Smooth muscle cell (in vitro differentiated cells): ENCODE measurements around the gene PGAP1. TPM values are rescaled to one million over a fixed set of nuclear protein-coding genes. Genes with fewer than 3 reads are reported as not detected.

Experiments
- DNase-seq: peaks from one replicate; lab custom pipeline; 2025; ENCODE audit not compliant: unreplicated experiment; lab: John Stamatoyannopoulos, UW
- H2AFZ ChIP-seq: fragments of 200-600 bp; sonication (generic); 2 replicates; pipeline ENCODE4 v1.6.0; 2016; ENCODE audit warnings: antibody characterized with exemption, low read depth, mild to moderate bottlenecking
- H3F3A ChIP-seq: fragments of 200-600 bp; sonication (generic); 2 replicates; pipeline ENCODE4 v1.6.0; 2017; ENCODE audit warnings: antibody characterized with exemption, low read depth
- H3K27ac ChIP-seq: fragments of 200-600 bp; sonication (generic); 2 replicates; pipeline ENCODE4 v1.5.1; 2016; ENCODE audit warnings: low read depth, mild to moderate bottlenecking
- H3K27me3 ChIP-seq: fragments of 200-600 bp; sonication (generic); 2 replicates; pipeline ENCODE4 v1.6.1; 2016; ENCODE audit warnings: low read depth, mild to moderate bottlenecking
- H3K36me3 ChIP-seq: fragments of 200-600 bp; sonication (generic); 2 replicates; pipeline ENCODE4 v1.5.1; 2016; ENCODE audit warnings: low read depth
- H3K4me1 ChIP-seq: fragments of 200-600 bp; sonication (generic); 2 replicates; pipeline ENCODE4 v1.5.1; 2016; ENCODE audit warnings: low read depth
- H3K4me2 ChIP-seq: fragments of 200-600 bp; sonication (generic); 2 replicates; pipeline ENCODE4 v1.6.0; 2016; ENCODE audit warnings: mild to moderate bottlenecking
- H3K4me3 ChIP-seq: fragments of 200-600 bp; sonication (generic); 2 replicates; pipeline ENCODE4 v1.5.1; 2016; ENCODE audit warnings: mild to moderate bottlenecking
- H3K79me2 ChIP-seq: fragments of 200-600 bp; sonication (generic); 2 replicates; pipeline ENCODE4 v1.6.0; 2016; ENCODE audit warnings: low read depth, mild to moderate bottlenecking
- H3K9ac ChIP-seq: fragments of 200-600 bp; sonication (generic); 2 replicates; pipeline ENCODE4 v1.6.0; 2016; ENCODE audit warnings: low read depth
- H3K9me3 ChIP-seq: fragments of 200-600 bp; sonication (generic); replicated peaks from 2 replicates; pipeline ENCODE4 v1.5.1; 2016; ENCODE audit warnings: low read depth
- H4K20me1 ChIP-seq: fragments of 200-600 bp; sonication (generic); 2 replicates; pipeline ENCODE4 v1.6.0; 2016; ENCODE audit warnings: low read depth
- WGBS: methylation state at CpG from one replicate; pipeline ENCODE4 v1.1.7; 2016; ENCODE audit warnings: low lambda C conversion rate; 5-methylcytosine and 5-hydroxymethylcytosine counted together
- polyA plus RNA-seq: library from polyadenylated mRNA; unstranded; fragments of >200 nt; fragmentation: Nextera tagmentation; extraction: Ambion mirVana; gene quantifications from 2 replicates; pipeline ENCODE4 v1.2.1, GENCODE V29; 2016
- total RNA-seq: library from RNA; depleted of rRNA; stranded (reverse); fragments of >200 nt; gene quantifications from 2 replicates; pipeline ENCODE4 v1.2.3, GENCODE V29; 2014
- TF ChIP-seq, protein P1 (sequence below): fragments of 200-600 bp; sonication (generic); IDR thresholded peaks from 2 replicates; pipeline ENCODE4 v1.5.1; 2017; ENCODE audit warnings: borderline replicate concordance, mild to moderate bottlenecking, antibody characterized with exemption; ENCODE audit not compliant: insufficient read depth, poor library complexity, severe bottlenecking

PGAP1 gene
- total and polyA plus RNA-seq, 2 experiments from 2014 or later, result 1.8 to 30.5 TPM

DNA sequence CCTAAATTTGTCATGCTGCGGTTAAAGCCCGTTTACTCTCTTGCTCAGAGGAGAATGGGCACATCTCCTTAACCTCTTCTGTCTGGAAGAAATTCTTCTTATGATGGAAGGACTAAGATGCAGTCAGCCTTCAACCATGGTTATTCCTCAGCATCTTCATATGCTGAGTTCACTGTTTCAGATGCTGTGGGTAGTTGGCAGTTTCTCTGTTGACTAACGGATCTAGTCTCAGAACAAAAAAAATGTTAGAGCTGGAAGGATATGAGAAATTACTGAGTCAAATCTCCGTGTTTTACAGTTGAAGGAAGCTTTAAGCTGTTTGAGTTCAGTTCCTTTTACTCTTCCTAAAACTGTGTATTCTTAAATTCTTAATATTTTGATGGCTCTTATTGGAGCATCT, 43.6 kb upstream of the PGAP1 start:
- no peaks in the 10 kb centered on the region for H4K20me1 ChIP-seq
- WGBS, result 92% methylated on average over 4 of the region's 4 CpGs
- H3K9ac ChIP-seq, result no peak overlapping the region
- H3F3A ChIP-seq, result no peaks in the 10 kb centered on the region
- H3K9me3 ChIP-seq, result no peaks in the 10 kb centered on the region
- H3K4me3 ChIP-seq, result no peak overlapping the region
- TF ChIP-seq, protein P1, sequence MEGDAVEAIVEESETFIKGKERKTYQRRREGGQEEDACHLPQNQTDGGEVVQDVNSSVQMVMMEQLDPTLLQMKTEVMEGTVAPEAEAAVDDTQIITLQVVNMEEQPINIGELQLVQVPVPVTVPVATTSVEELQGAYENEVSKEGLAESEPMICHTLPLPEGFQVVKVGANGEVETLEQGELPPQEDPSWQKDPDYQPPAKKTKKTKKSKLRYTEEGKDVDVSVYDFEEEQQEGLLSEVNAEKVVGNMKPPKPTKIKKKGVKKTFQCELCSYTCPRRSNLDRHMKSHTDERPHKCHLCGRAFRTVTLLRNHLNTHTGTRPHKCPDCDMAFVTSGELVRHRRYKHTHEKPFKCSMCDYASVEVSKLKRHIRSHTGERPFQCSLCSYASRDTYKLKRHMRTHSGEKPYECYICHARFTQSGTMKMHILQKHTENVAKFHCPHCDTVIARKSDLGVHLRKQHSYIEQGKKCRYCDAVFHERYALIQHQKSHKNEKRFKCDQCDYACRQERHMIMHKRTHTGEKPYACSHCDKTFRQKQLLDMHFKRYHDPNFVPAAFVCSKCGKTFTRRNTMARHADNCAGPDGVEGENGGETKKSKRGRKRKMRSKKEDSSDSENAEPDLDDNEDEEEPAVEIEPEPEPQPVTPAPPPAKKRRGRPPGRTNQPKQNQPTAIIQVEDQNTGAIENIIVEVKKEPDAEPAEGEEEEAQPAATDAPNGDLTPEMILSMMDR, result no peak
- no peak overlapping the region for H3K27ac ChIP-seq
- no peaks in the 10 kb centered on the region for H3K27me3 ChIP-seq
- H3K79me2 ChIP-seq, result no peaks in the 10 kb centered on the region
- peaks cover 33% of the 10 kb centered on the region for H3K4me1 ChIP-seq
- no peaks in the 10 kb centered on the region for H3K36me3 ChIP-seq
- DNase-seq, result no peak
- H3K4me2 ChIP-seq, result no peak overlapping the region
- no peak overlapping the region for H2AFZ ChIP-seq

DNA sequence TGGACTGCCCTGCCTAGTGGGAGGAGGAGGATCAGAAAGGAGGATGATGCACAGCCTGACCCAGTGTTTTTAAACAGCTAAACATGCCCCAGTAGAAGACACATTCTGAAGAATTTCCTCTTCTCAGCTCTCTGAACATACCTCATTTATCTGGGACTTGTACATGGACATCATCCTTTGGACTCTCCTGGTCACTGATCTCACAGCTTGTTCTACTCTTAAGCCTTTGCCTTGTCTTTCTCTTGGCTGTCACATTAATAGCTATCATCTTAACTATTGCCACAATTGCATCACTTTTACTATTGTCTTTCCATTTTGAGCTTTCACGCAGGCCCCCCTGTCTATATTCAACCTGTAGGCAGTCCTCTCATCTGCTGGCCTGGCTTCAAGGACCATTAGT, 42.0 kb upstream of the PGAP1 start:
- Histone ChIP-seq H4K20me1 (no peaks in the 10 kb centered on the region), H3K9me3 (no peaks in the 10 kb centered on the region), H2AFZ (no peak overlapping the region), H3K27ac (no peak overlapping the region), H3K4me3 (no peak overlapping the region), H3K4me1 (peaks cover 35% of the 10 kb centered on the region), H3F3A (no peaks in the 10 kb centered on the region), H3K36me3 (no peaks in the 10 kb centered on the region), H3K9ac (no peak overlapping the region), H3K4me2 (no peak overlapping the region), H3K27me3 (no peaks in the 10 kb centered on the region), H3K79me2 (no peaks in the 10 kb centered on the region)
- TF ChIP-seq, protein P1, result no peak
- DNase-seq, result no peak
- WGBS, result 100% methylated on average over 1 of the region's 1 CpG

DNA sequence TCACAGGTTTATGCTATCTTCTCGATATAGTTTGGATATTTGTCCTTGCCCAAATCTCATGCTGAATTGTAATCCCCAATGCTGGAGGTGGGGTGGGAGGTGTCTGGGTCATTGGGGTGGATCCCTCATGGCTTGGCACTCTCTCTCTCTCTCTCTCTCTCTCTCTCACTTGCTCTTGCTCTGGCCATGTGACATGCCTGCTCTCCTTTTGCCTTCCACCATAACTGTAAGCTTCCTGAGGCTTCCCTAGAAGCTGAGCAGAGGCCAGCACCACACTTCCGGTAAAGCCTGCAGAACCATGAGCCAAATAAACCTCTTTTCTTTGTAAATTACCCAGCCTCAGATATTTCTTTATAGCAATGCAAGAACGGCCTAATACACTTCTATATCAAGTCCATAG, 41.3 kb upstream of the PGAP1 start:
- Histone ChIP-seq H3K27ac (no peak overlapping the region), H3K27me3 (no peaks in the 10 kb centered on the region), H3K36me3 (no peaks in the 10 kb centered on the region), H3K9me3 (no peaks in the 10 kb centered on the region), H4K20me1 (no peaks in the 10 kb centered on the region), H3K9ac (no peak overlapping the region), H2AFZ (no peak overlapping the region), H3K4me3 (no peak overlapping the region), H3K4me2 (no peak overlapping the region), H3K4me1 (peaks cover 35% of the 10 kb centered on the region), H3K79me2 (no peaks in the 10 kb centered on the region), H3F3A (no peaks in the 10 kb centered on the region)
- TF ChIP-seq, protein P1, result no peak
- no peak for DNase-seq
- 94% methylated on average over 3 of the region's 3 CpGs for WGBS

DNA sequence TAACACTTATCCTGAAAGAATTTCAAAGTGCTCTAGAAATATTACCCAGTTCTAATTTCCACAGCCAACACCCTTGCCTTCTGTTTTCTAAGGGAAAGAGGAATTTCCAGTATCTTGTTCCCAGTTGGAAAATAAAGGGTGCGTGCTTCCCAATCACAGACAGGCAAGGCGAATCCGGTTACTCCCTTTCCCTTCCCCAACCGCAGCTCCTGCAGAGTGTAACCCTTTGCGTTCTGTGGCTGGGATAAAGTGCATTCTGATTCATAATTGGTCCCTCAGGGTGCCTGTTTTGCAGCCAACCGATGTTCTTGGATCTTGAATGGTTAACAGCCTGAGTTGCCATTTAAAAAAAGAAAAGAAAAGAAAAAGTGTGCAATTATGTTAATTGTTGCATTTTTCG, 40.6 kb upstream of the PGAP1 start:
- H3K9ac ChIP-seq, result no peak overlapping the region
- H3K27ac ChIP-seq, result no peak overlapping the region
- no peak for DNase-seq
- no peaks in the 10 kb centered on the region for H3K79me2 ChIP-seq
- H3K36me3 ChIP-seq, result no peaks in the 10 kb centered on the region
- H4K20me1 ChIP-seq, result no peaks in the 10 kb centered on the region
- peak overlapping the region; percentile 52 for H2AFZ ChIP-seq
- no peaks in the 10 kb centered on the region for H3K9me3 ChIP-seq
- H3K4me3 ChIP-seq, result peak overlapping the region; percentile 15
- no peaks in the 10 kb centered on the region for H3K27me3 ChIP-seq
- peaks cover 34% of the 10 kb centered on the region for H3K4me1 ChIP-seq
- 25% methylated on average over 7 of the region's 7 CpGs for WGBS
- H3F3A ChIP-seq, result no peaks in the 10 kb centered on the region
- TF ChIP-seq, protein P1, result no peak
- H3K4me2 ChIP-seq, result peak overlapping the region; percentile 25
